Neural progenitor cell (in vitro differentiated cells): Measurements from ENCODE around the gene SMAD6. TPM values are rescaled to one million over a fixed set of nuclear protein-coding genes. Genes with fewer than 3 reads are reported as not detected.
A peak's percentile ranks its signal among the peaks of the same experiment; 100 is the strongest.

Source experiments
- DNase-seq: peaks from one replicate; pipeline ENCODE4 v3.0.0-alpha.2; 2016; ENCODE audit warnings: low spot score
- H2AFZ ChIP-seq: fragments of 200-600 bp; sonication (generic); replicated peaks from 2 replicates; pipeline ENCODE4 v1.6.1; 2016; ENCODE audit warnings: antibody characterized with exemption
- H3F3A ChIP-seq: fragments of 200-600 bp; sonication (generic); 2 replicates; pipeline ENCODE4 v1.6.1; 2016; ENCODE audit warnings: antibody characterized with exemption, low read depth
- H3K27ac ChIP-seq: fragments of 200-600 bp; sonication (generic); 2 replicates; pipeline ENCODE4 v1.5.1; 2016; ENCODE audit warnings: mild to moderate bottlenecking
- H3K27me3 ChIP-seq: fragments of 200-600 bp; sonication (generic); 2 replicates; pipeline ENCODE4 v1.6.1; 2016; ENCODE audit warnings: mild to moderate bottlenecking, moderate library complexity
- H3K36me3 ChIP-seq: fragments of 200-600 bp; sonication (generic); 2 replicates; pipeline ENCODE4 v1.5.1; 2016
- H3K4me1 ChIP-seq: fragments of 200-600 bp; sonication (generic); 2 replicates; pipeline ENCODE4 v1.6.1; 2016; ENCODE audit warnings: mixed run types
- H3K4me2 ChIP-seq: fragments of 200-600 bp; sonication (generic); 2 replicates; pipeline ENCODE4 v1.6.1; 2016
- H3K4me3 ChIP-seq: fragments of 200-600 bp; sonication (generic); 2 replicates; pipeline ENCODE4 v1.5.1; 2016
- H3K79me2 ChIP-seq: fragments of 200-600 bp; sonication (generic); 2 replicates; pipeline ENCODE4 v1.6.1; 2016; ENCODE audit warnings: low read depth
- H3K9ac ChIP-seq: fragments of 200-600 bp; sonication (generic); 2 replicates; pipeline ENCODE4 v1.6.1; 2016
- H3K9me3 ChIP-seq: fragments of 200-600 bp; sonication (generic); 2 replicates; pipeline ENCODE4 v1.5.1; 2016; ENCODE audit warnings: low read depth
- H4K20me1 ChIP-seq: fragments of 200-600 bp; sonication (generic); 2 replicates; pipeline ENCODE4 v1.6.1; 2016; ENCODE audit warnings: low read depth
- H3K27ac Mint-ChIP-seq: 3 replicates; pipeline ENCODE4 v1.8.0; 2021; ENCODE audit warnings: mixed read lengths
- H3K27me3 Mint-ChIP-seq: 2 replicates; pipeline ENCODE4 v1.8.0; 2022; ENCODE audit warnings: low read depth, mild to moderate bottlenecking, inconsistent platforms, moderate library complexity, mixed read lengths; ENCODE audit not compliant: insufficient read depth
- H3K36me3 Mint-ChIP-seq: 3 replicates; pipeline ENCODE4 v1.8.0; 2021; ENCODE audit warnings: mixed read lengths
- H3K4me1 Mint-ChIP-seq: 3 replicates; pipeline ENCODE4 v1.8.0; 2021; ENCODE audit warnings: mixed read lengths
- H3K4me3 Mint-ChIP-seq: 3 replicates; pipeline ENCODE4 v1.8.0; 2021; ENCODE audit warnings: mild to moderate bottlenecking, moderate library complexity, mixed read lengths
- H3K9me3 Mint-ChIP-seq: 3 replicates; pipeline ENCODE4 v1.8.0; 2020; ENCODE audit warnings: mixed read lengths
- EZH2 ChIP-seq: fragments of 200-600 bp; sonication (generic); IDR thresholded peaks from 2 replicates; pipeline ENCODE4 v1.6.1; 2017; ENCODE audit warnings: antibody characterized with exemption, mild to moderate bottlenecking, moderate library complexity
- EZH2phosphoT487 ChIP-seq: fragments of 200-600 bp; sonication (generic); IDR thresholded peaks from 2 replicates; pipeline ENCODE4 v1.6.1; 2017; ENCODE audit warnings: antibody characterized with exemption
- total RNA-seq: library from RNA; depleted of rRNA; stranded (reverse); fragments of >200 nt; gene quantifications from 2 replicates; pipeline ENCODE4 v1.2.3, GENCODE V29; 2015; ENCODE audit warnings: low replicate concordance
- TF ChIP-seq, protein P1 (sequence below): fragments of 200-600 bp; sonication (generic); IDR thresholded peaks from 2 replicates; pipeline ENCODE4 v1.5.1; 2017; ENCODE audit warnings: antibody characterized with exemption, mild to moderate bottlenecking

SMAD6 gene
- total RNA-seq, 1 donor from 2014 or later = 3.4 TPM

DNA sequence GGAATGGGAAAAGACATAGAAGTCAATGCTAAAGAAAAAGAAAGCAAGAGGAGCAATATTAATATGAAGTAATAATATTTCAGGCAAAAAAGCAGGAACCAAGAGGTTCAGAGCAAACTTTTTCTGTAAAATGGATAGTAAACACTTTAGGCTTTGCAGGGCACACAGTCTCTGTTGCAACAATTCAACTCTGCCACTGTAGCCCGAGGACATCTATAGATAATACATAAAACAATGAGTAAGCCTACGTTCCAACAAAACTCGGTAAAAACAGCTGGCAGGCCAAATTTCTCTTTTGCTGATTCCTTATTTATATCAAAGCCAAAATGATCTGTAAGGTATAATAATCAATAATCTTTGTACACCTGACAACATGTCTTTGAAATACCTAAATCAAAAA is 56.8 kb downstream of the SMAD6 start:
- H3K79me2 ChIP-seq = no peaks in the 10 kb centered on the region
- no peak overlapping the region for H2AFZ ChIP-seq
- no peak overlapping the region for H3K4me3 ChIP-seq
- no peak overlapping the region for H3K4me3 Mint-ChIP-seq
- no peaks in the 10 kb centered on the region for H3K36me3 ChIP-seq
- no peaks in the 10 kb centered on the region for H3K27me3 ChIP-seq
- no peaks in the 10 kb centered on the region for H3K9me3 ChIP-seq
- no peak overlapping the region for H3K4me2 ChIP-seq
- H3K27me3 Mint-ChIP-seq = peaks cover 4% of the 10 kb centered on the region
- peaks cover 9% of the 10 kb centered on the region for H3F3A ChIP-seq
- H3K27ac Mint-ChIP-seq = no peak overlapping the region
- no peaks in the 10 kb centered on the region for H4K20me1 ChIP-seq
- peaks cover 21% of the 10 kb centered on the region for H3K4me1 ChIP-seq
- peaks cover 24% of the 10 kb centered on the region for H3K4me1 Mint-ChIP-seq
- no peak overlapping the region for H3K27ac ChIP-seq
- peaks cover 15% of the 10 kb centered on the region for H3K9me3 Mint-ChIP-seq
- H3K36me3 Mint-ChIP-seq = peaks cover 19% of the 10 kb centered on the region
- DNase-seq = no peak
- TF ChIP-seq, protein P1, sequence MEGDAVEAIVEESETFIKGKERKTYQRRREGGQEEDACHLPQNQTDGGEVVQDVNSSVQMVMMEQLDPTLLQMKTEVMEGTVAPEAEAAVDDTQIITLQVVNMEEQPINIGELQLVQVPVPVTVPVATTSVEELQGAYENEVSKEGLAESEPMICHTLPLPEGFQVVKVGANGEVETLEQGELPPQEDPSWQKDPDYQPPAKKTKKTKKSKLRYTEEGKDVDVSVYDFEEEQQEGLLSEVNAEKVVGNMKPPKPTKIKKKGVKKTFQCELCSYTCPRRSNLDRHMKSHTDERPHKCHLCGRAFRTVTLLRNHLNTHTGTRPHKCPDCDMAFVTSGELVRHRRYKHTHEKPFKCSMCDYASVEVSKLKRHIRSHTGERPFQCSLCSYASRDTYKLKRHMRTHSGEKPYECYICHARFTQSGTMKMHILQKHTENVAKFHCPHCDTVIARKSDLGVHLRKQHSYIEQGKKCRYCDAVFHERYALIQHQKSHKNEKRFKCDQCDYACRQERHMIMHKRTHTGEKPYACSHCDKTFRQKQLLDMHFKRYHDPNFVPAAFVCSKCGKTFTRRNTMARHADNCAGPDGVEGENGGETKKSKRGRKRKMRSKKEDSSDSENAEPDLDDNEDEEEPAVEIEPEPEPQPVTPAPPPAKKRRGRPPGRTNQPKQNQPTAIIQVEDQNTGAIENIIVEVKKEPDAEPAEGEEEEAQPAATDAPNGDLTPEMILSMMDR = no peak
- TF ChIP-seq EZH2 (no peak), EZH2phosphoT487 (no peak)
- no peak overlapping the region for H3K9ac ChIP-seq

DNA sequence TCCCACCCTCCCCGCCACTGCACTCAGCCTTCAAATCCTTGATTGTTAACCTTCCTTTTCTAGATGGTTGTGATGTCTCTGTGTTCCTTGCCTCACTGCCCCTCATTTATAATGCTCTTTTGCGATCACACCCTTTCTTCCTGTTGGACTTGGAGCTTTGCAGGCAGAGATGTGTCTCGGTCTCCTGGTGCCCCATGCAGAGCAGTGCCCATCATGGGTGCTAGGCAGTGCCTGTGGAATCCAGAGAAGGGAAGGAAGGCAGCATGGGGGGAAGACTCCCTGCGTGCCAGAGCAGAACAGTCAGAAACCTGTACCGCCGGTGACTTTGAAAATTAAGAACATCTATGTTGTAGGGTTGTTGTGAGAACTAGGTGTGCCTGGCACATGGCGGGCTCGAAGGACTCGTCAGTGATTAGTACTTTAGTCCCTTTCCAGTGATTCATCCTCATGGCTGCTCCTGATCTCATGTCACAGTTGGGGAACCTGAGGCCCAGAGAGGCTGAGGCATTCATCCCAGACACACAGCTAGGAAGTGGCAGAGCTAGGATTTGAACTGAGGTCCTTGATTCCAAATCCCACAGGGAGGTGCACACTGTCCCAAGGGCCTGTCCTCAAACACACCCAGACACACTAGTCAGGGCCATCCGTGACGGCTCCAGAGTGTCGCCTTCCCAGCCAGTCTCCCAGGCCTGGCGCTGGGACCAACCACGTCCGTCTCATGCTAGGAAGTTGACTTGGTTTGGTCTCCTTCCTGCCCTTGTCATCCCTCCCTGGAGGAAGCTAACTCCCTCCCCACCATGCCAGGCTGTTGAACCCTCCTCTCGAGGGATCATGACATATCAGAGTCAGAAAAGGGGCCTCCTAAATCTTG is 58.3 kb downstream of the SMAD6 start:
- Histone ChIP-seq H3K4me3 (no peak overlapping the region), H3K36me3 (no peaks in the 10 kb centered on the region), H3K4me2 (no peak overlapping the region), H3K27ac (no peak overlapping the region), H3K4me1 (peaks cover 21% of the 10 kb centered on the region), H4K20me1 (no peaks in the 10 kb centered on the region), H3K79me2 (no peaks in the 10 kb centered on the region), H3K27me3 (no peaks in the 10 kb centered on the region), H3K9ac (no peak overlapping the region), H2AFZ (no peak overlapping the region), H3F3A (peaks cover 5% of the 10 kb centered on the region), H3K9me3 (no peaks in the 10 kb centered on the region)
- no peak overlapping the region for H3K4me3 Mint-ChIP-seq
- H3K9me3 Mint-ChIP-seq = peaks cover 3% of the 10 kb centered on the region
- DNase-seq = no peak
- peaks cover 22% of the 10 kb centered on the region for H3K4me1 Mint-ChIP-seq
- H3K27ac Mint-ChIP-seq = peak overlapping the region; percentile 68
- TF ChIP-seq EZH2 = no peak
- TF ChIP-seq EZH2phosphoT487 = no peak
- TF ChIP-seq, protein P1 = no peak
- H3K36me3 Mint-ChIP-seq = peaks cover 5% of the 10 kb centered on the region
- peaks cover 4% of the 10 kb centered on the region for H3K27me3 Mint-ChIP-seq

DNA sequence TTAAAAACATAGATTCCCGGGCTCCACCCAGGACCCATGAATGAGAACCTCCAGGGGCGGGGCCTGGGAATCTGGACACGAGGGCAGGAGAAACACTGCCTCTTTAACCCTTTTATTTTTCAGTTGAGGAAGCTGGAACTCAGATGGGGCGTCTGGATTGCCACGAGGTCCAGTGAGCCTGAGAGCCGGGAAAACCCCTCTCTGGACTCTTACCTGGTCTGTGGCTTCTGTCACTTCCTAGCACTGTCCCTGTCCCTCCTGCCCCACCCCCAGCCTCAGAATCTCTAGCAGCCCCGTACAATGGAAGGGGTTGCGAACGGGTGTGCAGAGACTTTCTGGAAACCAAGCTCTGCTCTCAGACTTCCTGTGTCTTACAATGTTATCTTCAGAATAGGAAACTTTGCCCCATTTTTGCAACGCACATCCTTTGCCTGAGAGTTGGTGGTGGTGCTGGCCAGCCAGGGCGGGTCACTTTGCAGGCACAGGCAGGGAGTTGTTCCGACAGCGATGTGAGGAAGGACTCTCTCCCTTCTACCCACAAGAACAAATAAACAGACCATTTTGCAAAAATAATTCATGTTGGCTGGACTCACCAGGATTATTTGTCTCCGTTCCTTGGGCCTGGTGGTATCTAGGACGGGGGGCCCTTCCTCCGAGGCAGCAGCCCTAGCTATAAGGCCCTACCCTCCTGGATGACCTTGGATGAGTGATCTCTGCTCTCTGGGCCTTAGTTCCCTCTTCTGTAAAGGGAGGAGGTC is 59.1 kb downstream of the SMAD6 start:
- Histone ChIP-seq H3K9me3 (no peaks in the 10 kb centered on the region), H3K36me3 (no peaks in the 10 kb centered on the region), H3K27me3 (no peaks in the 10 kb centered on the region), H3K4me2 (no peak overlapping the region), H3K79me2 (no peaks in the 10 kb centered on the region), H3K9ac (no peak overlapping the region), H3K27ac (no peak overlapping the region), H2AFZ (no peak overlapping the region), H3K4me3 (no peak overlapping the region), H3F3A (no peaks in the 10 kb centered on the region), H4K20me1 (no peaks in the 10 kb centered on the region), H3K4me1 (peaks cover 20% of the 10 kb centered on the region)
- Mint-ChIP-seq H3K27me3 (peaks cover 4% of the 10 kb centered on the region), H3K9me3 (peaks cover 2% of the 10 kb centered on the region), H3K4me1 (peaks cover 30% of the 10 kb centered on the region), H3K4me3 (no peak overlapping the region), H3K27ac (peak overlapping the region; percentile 68), H3K36me3 (peaks cover 4% of the 10 kb centered on the region)
- TF ChIP-seq, protein P1 = no peak
- TF ChIP-seq EZH2 (no peak), EZH2phosphoT487 (no peak)
- no peak for DNase-seq
